ENCODE results near the gene NCOA7.

Gene NCOA7

GRCh38 chr6:125852587-125852986 lies 61.8 kb downstream of the NCOA7 start:
- no peaks in the 10 kb centered on the region for H3K27me3 ChIP-seq
- peaks cover 15 to 19% of the 10 kb centered on the region in 2 experiments for H3K4me1 ChIP-seq (ENCODE audit: control insufficient read depth in 1 of 2, insufficient read depth in 1 of 2, low read depth in 1 of 2, low read length in 1 of 2)
- no peak overlapping the region for H3K27ac ChIP-seq
- TF ChIP-seq CTCF (IDR thresholded peaks at IDR 0.05): no peak
- no peaks in the 10 kb centered on the region for H3K9me3 ChIP-seq
- H3K36me3 ChIP-seq: peaks cover 13% of the 10 kb centered on the region
- no peak overlapping the region for H3K4me3 ChIP-seq (ENCODE audit: low read depth in 1 of 2, low read length in 1 of 2)

GRCh38 chr6:125853168-125853567 lies 62.4 kb downstream of the NCOA7 start:
- Histone ChIP-seq H3K9me3 (no peaks in the 10 kb centered on the region), H3K36me3 (peaks cover 13% of the 10 kb centered on the region), H3K27me3 (no peaks in the 10 kb centered on the region), H3K4me1 (ENCODE audit: control insufficient read depth in 1 of 2, insufficient read depth in 1 of 2, low read depth in 1 of 2, low read length in 1 of 2) (peaks cover 15 to 19% of the 10 kb centered on the region in 2 experiments), H3K27ac (no peak overlapping the region), H3K4me3 (ENCODE audit: low read depth in 1 of 2, low read length in 1 of 2) (no peak overlapping the region)
- no peak for TF ChIP-seq CTCF (IDR thresholded peaks at IDR 0.05)

- no peak overlapping the region for H3K4me3 ChIP-seq (ENCODE audit: low read depth in 1 of 2, low read length in 1 of 2)
- H3K27me3 ChIP-seq: no peaks in the 10 kb centered on the region
- H3K9me3 ChIP-seq: no peaks in the 10 kb centered on the region
- H3K4me1 ChIP-seq (ENCODE audit: control insufficient read depth in 1 of 2, insufficient read depth in 1 of 2, low read depth in 1 of 2, low read length in 1 of 2): peaks cover 15 to 17% of the 10 kb centered on the region in 2 experiments
- TF ChIP-seq CTCF (IDR thresholded peaks at IDR 0.05): no peak
- peaks cover 13% of the 10 kb centered on the region for H3K36me3 ChIP-seq
- no peak overlapping the region for H3K27ac ChIP-seq
These were observed 63.0 kb downstream of the NCOA7 start for GRCh38 chr6:125853756-125854155.

- no peak for TF ChIP-seq CTCF (IDR thresholded peaks at IDR 0.05)
- Histone ChIP-seq H3K27me3 (no peaks in the 10 kb centered on the region), H3K4me3 (ENCODE audit: low read depth in 1 of 2, low read length in 1 of 2) (no peak overlapping the region)
These were observed 63.6 kb downstream of the NCOA7 start for GRCh38 chr6:125854355-125854754.

GRCh38 chr6:125855783-125856182 lies 65.0 kb downstream of the NCOA7 start:
- TF ChIP-seq CTCF (IDR thresholded peaks at IDR 0.05): no peak
- peaks cover 13% of the 10 kb centered on the region for H3K36me3 ChIP-seq
- no peak overlapping the region for H3K4me3 ChIP-seq (ENCODE audit: low read depth in 1 of 2, low read length in 1 of 2)
- no peaks in the 10 kb centered on the region for H3K27me3 ChIP-seq
- no peak overlapping the region for H3K27ac ChIP-seq
- no peaks in the 10 kb centered on the region for H3K9me3 ChIP-seq
- peaks cover 17 to 18% of the 10 kb centered on the region in 2 experiments for H3K4me1 ChIP-seq (ENCODE audit: control insufficient read depth in 1 of 2, insufficient read depth in 1 of 2, low read depth in 1 of 2, low read length in 1 of 2)

More at GRCh38 chr6:125854355-125854754, 63.6 kb downstream of the NCOA7 start:
- Histone ChIP-seq H3K36me3 (peaks cover 13% of the 10 kb centered on the region), H3K9me3 (no peaks in the 10 kb centered on the region), H3K27ac (no peak overlapping the region), H3K4me1 (ENCODE audit: control insufficient read depth in 1 of 2, insufficient read depth in 1 of 2, low read depth in 1 of 2, low read length in 1 of 2) (peaks cover 12 to 15% of the 10 kb centered on the region in 2 experiments)

GRCh38 chr6:125857846-125858245 lies 67.1 kb downstream of the NCOA7 start:
- H3K4me1 ChIP-seq (ENCODE audit: control insufficient read depth in 1 of 2, insufficient read depth in 1 of 2, low read depth in 1 of 2, low read length in 1 of 2): peaks cover 17 to 18% of the 10 kb centered on the region in 2 experiments
- no peak overlapping the region for H3K4me3 ChIP-seq (ENCODE audit: low read depth in 1 of 2, low read length in 1 of 2)
- H3K36me3 ChIP-seq: peaks cover 13% of the 10 kb centered on the region
- no peaks in the 10 kb centered on the region for H3K9me3 ChIP-seq
- TF ChIP-seq CTCF (IDR thresholded peaks at IDR 0.05): no peak
- H3K27me3 ChIP-seq: no peaks in the 10 kb centered on the region
- H3K27ac ChIP-seq: no peak overlapping the region

Data from neutrophil (primary cell).